Measurements from ENCODE around the gene CRCP.

The CRCP gene

DNA sequence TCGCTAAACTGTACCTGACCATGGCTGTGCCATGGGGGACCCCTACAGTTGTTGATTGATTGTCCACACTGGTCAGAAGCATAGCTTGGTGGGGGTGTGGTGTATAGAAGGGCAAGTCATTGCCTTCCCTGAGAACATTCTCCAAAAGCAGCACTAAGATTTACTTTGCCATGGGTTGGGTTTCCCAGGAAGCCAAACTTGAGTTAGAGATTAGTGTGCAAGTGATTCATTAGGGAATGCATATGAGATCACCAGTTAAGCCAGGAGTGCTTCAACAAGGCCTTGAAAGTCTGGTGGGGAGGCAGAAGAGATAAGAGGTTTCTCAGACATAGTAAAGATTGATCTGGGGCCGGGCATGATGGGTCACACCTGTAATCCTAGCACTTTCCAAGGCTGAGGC is 69.1 kb downstream of the CRCP start:
- no peaks in the 10 kb centered on the region for H3K79me1 ChIP-seq (replicated peaks; ENCODE audit: low read length, poor library complexity, severe bottlenecking)
- 79% methylated on average over 2 of the region's 2 CpGs for WGBS

DNA sequence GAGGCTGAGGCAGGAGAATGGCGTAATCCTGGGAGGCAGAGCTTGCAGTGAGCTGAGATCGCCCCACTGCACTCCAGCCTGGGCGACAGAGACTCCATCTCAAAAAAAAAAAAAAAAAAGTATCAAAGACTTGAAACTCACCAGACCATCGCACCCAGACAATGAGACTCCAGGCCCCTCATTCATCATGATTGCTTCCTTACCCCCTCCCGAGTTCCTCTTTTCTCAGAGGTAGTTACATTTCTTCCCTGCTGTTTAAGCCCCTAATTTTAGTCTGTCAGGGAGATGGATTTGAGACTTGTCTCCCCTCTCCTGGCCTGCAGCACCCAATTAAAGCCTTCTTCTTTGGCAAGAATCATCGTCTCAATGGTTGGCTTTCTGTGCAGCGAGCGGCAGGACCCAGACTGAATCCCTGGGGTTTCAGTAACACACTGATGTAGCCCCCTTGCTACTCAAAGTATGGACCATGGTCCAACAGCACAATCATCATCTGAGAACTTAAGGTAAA is 71.1 kb downstream of the CRCP start:
- Histone ChIP-seq H4K91ac (ENCODE audit: low read length) (no peak overlapping the region), H3K79me1 (replicated peaks; ENCODE audit: low read length, poor library complexity, severe bottlenecking) (no peaks in the 10 kb centered on the region), H3K36me3 (ENCODE audit: control insufficient read depth in 1 of 2, insufficient read depth in 2 of 2, low read depth in 1 of 2, low read length in 2 of 2) (no peaks in the 10 kb centered on the region), H2AK5ac (ENCODE audit: low read length, severe bottlenecking) (no peak overlapping the region), H2BK12ac (ENCODE audit: low read length in 2 of 2) (no peak overlapping the region), H3K4me2 (ENCODE audit: low read length, poor library complexity, severe bottlenecking) (no peak overlapping the region), H2BK120ac (ENCODE audit: low read depth, low read length) (no peak overlapping the region), H3K9me3 (ENCODE audit: control insufficient read depth, low read length) (no peaks in the 10 kb centered on the region), H2AFZ (ENCODE audit: low read depth, low read length) (no peak overlapping the region), H2BK15ac (ENCODE audit: low read depth, poor library complexity, severe bottlenecking) (no peak overlapping the region), H3K18ac (ENCODE audit: low read depth in 1 of 2, low read length in 2 of 2) (no peak overlapping the region), H3K27ac (ENCODE audit: low read length, poor library complexity, severe bottlenecking) (no peak overlapping the region), H3K4me1 (ENCODE audit: control insufficient read depth, insufficient read depth, low read depth, low read length) (no peaks in the 10 kb centered on the region), H3K4me3 (ENCODE audit: insufficient read depth in 1 of 2, low read depth in 1 of 2, low read length in 2 of 2) (no peak overlapping the region), H3K14ac (ENCODE audit: low read length in 2 of 2) (no peak overlapping the region), H2BK5ac (ENCODE audit: low read depth, low read length, poor library complexity, severe bottlenecking) (no peak overlapping the region), H3K9ac (ENCODE audit: low read length) (no peak overlapping the region), H4K8ac (ENCODE audit: low read length) (no peak overlapping the region), H3K27me3 (ENCODE audit: control insufficient read depth in 1 of 2, insufficient read depth in 1 of 2, low read length in 2 of 2) (no peaks in the 10 kb centered on the region), H3K4ac (ENCODE audit: low read depth in 1 of 2, low read length in 2 of 2) (peak overlapping the region in 1 of 2 experiments; percentile 28), H3K23ac (ENCODE audit: low read length in 2 of 2) (no peak overlapping the region)
- WGBS, result 94% methylated on average over 8 of the region's 8 CpGs
- no peak for DNase-seq

More for the DNA sequence above, 69.1 kb downstream of the CRCP start:
- H2BK5ac ChIP-seq (ENCODE audit: low read depth, low read length, poor library complexity, severe bottlenecking), result no peak overlapping the region
- no peak overlapping the region for H3K4me2 ChIP-seq (ENCODE audit: low read length, poor library complexity, severe bottlenecking)
- H3K27me3 ChIP-seq (ENCODE audit: control insufficient read depth in 1 of 2, insufficient read depth in 1 of 2, low read length in 2 of 2), result no peaks in the 10 kb centered on the region
- H2BK120ac ChIP-seq (ENCODE audit: low read depth, low read length), result no peak overlapping the region
- no peak overlapping the region for H3K4ac ChIP-seq (ENCODE audit: low read depth in 1 of 2, low read length in 2 of 2)
- no peaks in the 10 kb centered on the region for H3K36me3 ChIP-seq (ENCODE audit: control insufficient read depth in 1 of 2, insufficient read depth in 2 of 2, low read depth in 1 of 2, low read length in 2 of 2)
- DNase-seq, result peak; percentile 96
- peak overlapping the region in 1 of 2 experiments; percentile 17 for H3K18ac ChIP-seq (ENCODE audit: low read depth in 1 of 2, low read length in 2 of 2)
- peak overlapping the region; percentile 56 for H3K9ac ChIP-seq (ENCODE audit: low read length)
- no peak overlapping the region for H2AFZ ChIP-seq (ENCODE audit: low read depth, low read length)
- H2AK5ac ChIP-seq (ENCODE audit: low read length, severe bottlenecking), result no peak overlapping the region
- H3K23ac ChIP-seq (ENCODE audit: low read length in 2 of 2), result no peak overlapping the region
- H3K9me3 ChIP-seq (ENCODE audit: control insufficient read depth, low read length), result no peaks in the 10 kb centered on the region
- H4K8ac ChIP-seq (ENCODE audit: low read length), result no peak overlapping the region
- H2BK15ac ChIP-seq (ENCODE audit: low read depth, poor library complexity, severe bottlenecking), result no peak overlapping the region
- no peak overlapping the region for H4K91ac ChIP-seq (ENCODE audit: low read length)
- no peak overlapping the region for H2BK12ac ChIP-seq (ENCODE audit: low read length in 2 of 2)
- no peak overlapping the region for H3K27ac ChIP-seq (ENCODE audit: low read length, poor library complexity, severe bottlenecking)
- H3K4me1 ChIP-seq (ENCODE audit: control insufficient read depth, insufficient read depth, low read depth, low read length), result no peaks in the 10 kb centered on the region
- no peak overlapping the region for H3K14ac ChIP-seq (ENCODE audit: low read length in 2 of 2)
- H3K4me3 ChIP-seq (ENCODE audit: insufficient read depth in 1 of 2, low read depth in 1 of 2, low read length in 2 of 2), result no peak overlapping the region

DNA sequence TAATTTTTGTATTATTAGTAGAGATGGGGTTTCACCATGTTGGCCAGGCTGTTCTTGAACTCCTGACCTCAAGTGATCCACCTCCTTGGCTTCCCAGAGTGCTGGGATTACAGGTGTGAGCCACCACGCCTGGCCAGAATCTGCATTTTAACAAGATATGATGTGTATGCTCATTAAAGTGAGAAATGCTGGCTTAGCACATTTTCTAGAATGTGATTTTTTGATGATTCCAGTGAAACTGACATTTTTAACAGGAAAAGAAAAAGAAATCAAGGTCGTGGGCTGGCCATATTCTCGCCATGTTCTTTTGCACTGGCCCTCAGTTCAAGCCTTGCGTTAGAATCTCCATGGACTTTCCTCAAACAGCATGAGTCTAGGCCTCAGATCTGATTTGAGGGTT is 72.3 kb downstream of the CRCP start:
- Histone ChIP-seq H2BK15ac (ENCODE audit: low read depth, poor library complexity, severe bottlenecking) (no peak overlapping the region), H3K4me1 (ENCODE audit: control insufficient read depth, insufficient read depth, low read depth, low read length) (no peaks in the 10 kb centered on the region), H3K36me3 (ENCODE audit: control insufficient read depth in 1 of 2, insufficient read depth in 2 of 2, low read depth in 1 of 2, low read length in 2 of 2) (no peaks in the 10 kb centered on the region), H3K9ac (ENCODE audit: low read length) (no peak overlapping the region), H3K27me3 (ENCODE audit: control insufficient read depth in 1 of 2, insufficient read depth in 1 of 2, low read length in 2 of 2) (no peaks in the 10 kb centered on the region), H3K14ac (ENCODE audit: low read length in 2 of 2) (no peak overlapping the region), H3K9me3 (ENCODE audit: control insufficient read depth, low read length) (no peaks in the 10 kb centered on the region), H3K27ac (ENCODE audit: low read length, poor library complexity, severe bottlenecking) (no peak overlapping the region), H2BK5ac (ENCODE audit: low read depth, low read length, poor library complexity, severe bottlenecking) (no peak overlapping the region), H3K79me1 (replicated peaks; ENCODE audit: low read length, poor library complexity, severe bottlenecking) (no peaks in the 10 kb centered on the region), H2AK5ac (ENCODE audit: low read length, severe bottlenecking) (no peak overlapping the region), H3K4me3 (ENCODE audit: insufficient read depth in 1 of 2, low read depth in 1 of 2, low read length in 2 of 2) (no peak overlapping the region), H3K23ac (ENCODE audit: low read length in 2 of 2) (no peak overlapping the region), H2AFZ (ENCODE audit: low read depth, low read length) (no peak overlapping the region), H3K18ac (ENCODE audit: low read depth in 1 of 2, low read length in 2 of 2) (no peak overlapping the region), H4K8ac (ENCODE audit: low read length) (no peak overlapping the region), H2BK12ac (ENCODE audit: low read length in 2 of 2) (no peak overlapping the region), H2BK120ac (ENCODE audit: low read depth, low read length) (no peak overlapping the region), H3K4ac (ENCODE audit: low read depth in 1 of 2, low read length in 2 of 2) (no peak overlapping the region), H3K4me2 (ENCODE audit: low read length, poor library complexity, severe bottlenecking) (no peak overlapping the region), H4K91ac (ENCODE audit: low read length) (no peak overlapping the region)
- 96% methylated on average over 4 of the region's 4 CpGs for WGBS
- DNase-seq, result no peak

DNA sequence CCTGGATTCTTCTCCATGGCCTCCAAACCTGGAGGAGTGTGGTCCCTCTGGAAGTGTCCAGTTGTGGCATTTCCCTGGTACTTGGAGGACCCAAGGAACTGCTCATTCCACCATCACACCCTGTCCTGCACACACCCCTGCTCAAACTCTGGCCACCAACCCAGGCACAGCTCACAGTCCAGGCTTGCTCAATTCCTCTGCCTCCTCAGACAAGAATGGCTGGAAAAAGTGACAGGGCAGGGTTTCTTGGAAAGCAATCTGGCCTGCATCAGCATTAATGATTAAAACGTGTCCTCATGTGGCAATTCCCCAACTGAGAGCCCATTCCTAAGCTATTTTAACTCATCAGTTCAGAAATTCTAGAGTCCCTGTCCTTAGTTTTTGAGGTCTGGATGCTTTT is 73.3 kb downstream of the CRCP start:
- no peaks in the 10 kb centered on the region for H3K36me3 ChIP-seq (ENCODE audit: control insufficient read depth in 1 of 2, insufficient read depth in 2 of 2, low read depth in 1 of 2, low read length in 2 of 2)
- peak; percentile 80 for DNase-seq
- H3K27me3 ChIP-seq (ENCODE audit: control insufficient read depth in 1 of 2, insufficient read depth in 1 of 2, low read length in 2 of 2), result no peaks in the 10 kb centered on the region
- no peaks in the 10 kb centered on the region for H3K9me3 ChIP-seq (ENCODE audit: control insufficient read depth, low read length)
- no peak overlapping the region for H3K27ac ChIP-seq (ENCODE audit: low read length, poor library complexity, severe bottlenecking)
- H2BK12ac ChIP-seq (ENCODE audit: low read length in 2 of 2), result peak overlapping the region in 1 of 2 experiments; percentile 73
- no peak overlapping the region for H3K4me3 ChIP-seq (ENCODE audit: insufficient read depth in 1 of 2, low read depth in 1 of 2, low read length in 2 of 2)
- no peak overlapping the region for H2BK5ac ChIP-seq (ENCODE audit: low read depth, low read length, poor library complexity, severe bottlenecking)
- no peak overlapping the region for H3K4ac ChIP-seq (ENCODE audit: low read depth in 1 of 2, low read length in 2 of 2)
- no peaks in the 10 kb centered on the region for H3K4me1 ChIP-seq (ENCODE audit: control insufficient read depth, insufficient read depth, low read depth, low read length)
- no peak overlapping the region for H2BK15ac ChIP-seq (ENCODE audit: low read depth, poor library complexity, severe bottlenecking)
- no peak overlapping the region for H2AFZ ChIP-seq (ENCODE audit: low read depth, low read length)
- H3K9ac ChIP-seq (ENCODE audit: low read length), result peak overlapping the region; percentile 28
- no peak overlapping the region for H3K4me2 ChIP-seq (ENCODE audit: low read length, poor library complexity, severe bottlenecking)
- H3K18ac ChIP-seq (ENCODE audit: low read depth in 1 of 2, low read length in 2 of 2), result peak overlapping the region in 1 of 2 experiments; percentile 19
- 60% methylated on average over 1 of the region's 1 CpG for WGBS
- H3K79me1 ChIP-seq (replicated peaks; ENCODE audit: low read length, poor library complexity, severe bottlenecking), result no peaks in the 10 kb centered on the region
- no peak overlapping the region for H2AK5ac ChIP-seq (ENCODE audit: low read length, severe bottlenecking)
- no peak overlapping the region for H3K14ac ChIP-seq (ENCODE audit: low read length in 2 of 2)
- H3K23ac ChIP-seq (ENCODE audit: low read length in 2 of 2), result no peak overlapping the region
- no peak overlapping the region for H4K8ac ChIP-seq (ENCODE audit: low read length)
- no peak overlapping the region for H4K91ac ChIP-seq (ENCODE audit: low read length)
- H2BK120ac ChIP-seq (ENCODE audit: low read depth, low read length), result no peak overlapping the region
